Measurements from ENCODE around the gene JTB. TPM values are rescaled to one million over a fixed set of nuclear protein-coding genes. Genes with fewer than 3 reads are reported as not detected.
A peak's percentile ranks its signal among the peaks of the same experiment; 100 is the strongest.

The JTB gene
- polyA plus RNA-seq, 2 of the 4 experiments (the other 2 are of a cell fraction) = 106 to 162 TPM

- TF ChIP-seq REST (IDR thresholded peaks at IDR 0.05) (no peak), BCL3 (IDR thresholded peaks at IDR 0.05) (peak; percentile 74; the same call in 1 of the 3 replicates), PHF8 (IDR thresholded peaks at IDR 0.05; ENCODE audit: borderline replicate concordance, low read depth) (no peak), TFCP2L1 (CRISPR knock-in tag; IDR thresholded peaks at IDR 0.05) (0 out of 2 replicates have a peak, but pooled peaks have one; percentile 18), MAFK (IDR thresholded peaks at IDR 0.05; ENCODE audit: partially characterized antibody) (no peak), FOSL2 (IDR thresholded peaks at IDR 0.05) (no peak), FOSL2 (CRISPR knock-in tag; IDR thresholded peaks at IDR 0.05) (no peak), CTCF (IDR thresholded peaks at IDR 0.05) (peak; percentile 91), EP300 (IDR thresholded peaks at IDR 0.05) (no peak), NR3C1 (IDR thresholded peaks at IDR 0.05) (no peak), ZC3H11A (IDR thresholded peaks at IDR 0.05) (no peak), CBX8 (IDR thresholded peaks at IDR 0.05) (no peak), NFE2L2 (conservative IDR thresholded peaks at IDR 0.05; ENCODE audit: low read length) (no peak), GATA3 (IDR thresholded peaks at IDR 0.05; ENCODE audit: borderline replicate concordance) (no peak), RNF2 (IDR thresholded peaks at IDR 0.05; ENCODE audit: borderline replicate concordance, low read depth) (no peak), BHLHE40 (IDR thresholded peaks at IDR 0.05; ENCODE audit: low read depth, low read length) (no peak), POLR2A (IDR thresholded peaks at IDR 0.05; ENCODE audit: low read length) (no peak), EHMT2 (IDR thresholded peaks at IDR 0.05; ENCODE audit: low read depth) (no peak), CHD4 (IDR thresholded peaks at IDR 0.05; ENCODE audit: borderline replicate concordance) (no peak), HOXB5 (CRISPR knock-in tag; IDR thresholded peaks at IDR 0.05) (no peak), SMC3 (IDR thresholded peaks at IDR 0.05) (peak; percentile 57), JUNB (IDR thresholded peaks at IDR 0.05) (no peak), SREBF2 (IDR thresholded peaks at IDR 0.05) (no peak)
These were observed 30.7 kb downstream of the JTB start, which contains the start of gene DENND4B (continued) for GRCh38 chr1:153946622-153947241.
